ENCODE data around the gene CABP4. TPM values are rescaled to one million over a fixed set of nuclear protein-coding genes. Genes with fewer than 3 reads are reported as not detected.

CABP4 gene
- total RNA-seq: 0.35 TPM in 1 of 2 replicates, not detected in the other
- long read RNA-seq: 0 reads

DNA sequence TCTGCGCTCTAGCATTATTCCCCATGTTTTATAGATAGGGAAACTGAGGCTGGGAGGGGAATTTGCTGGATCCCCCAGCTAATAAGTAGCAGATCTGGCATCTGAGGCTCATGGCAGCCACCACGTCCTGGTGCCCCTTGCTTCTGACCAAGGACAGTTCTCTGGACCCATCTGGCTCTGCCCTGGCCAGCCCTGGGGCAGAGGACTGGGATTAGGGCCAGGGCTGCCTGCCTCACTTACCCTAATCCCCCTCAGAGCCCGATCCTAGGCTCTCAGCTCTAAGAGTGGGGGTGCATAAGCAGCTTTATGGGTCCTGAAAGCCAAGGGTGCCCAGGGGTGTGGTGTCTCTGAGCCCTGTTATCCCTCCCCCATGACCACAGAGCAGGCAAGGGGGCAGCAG is at the start of gene CABP4:
Gene CABP4 (plus strand): TSS at position 301 of the 400 bp plus-strand sequence. CDS start 70 bp downstream, at position 371.
- Mint-ChIP-seq H3K36me3 (ENCODE audit: unreplicated experiment) (no peaks in the 10 kb centered on the region), H3K27ac (ENCODE audit: unreplicated experiment) (no peak within 1 kb of the TSS), H3K9me3 (ENCODE audit: unreplicated experiment) (no peaks in the 10 kb centered on the region), H3K4me1 (ENCODE audit: unreplicated experiment) (no peaks in the 10 kb centered on the region), H3K27me3 (ENCODE audit: unreplicated experiment) (peaks cover 2% of the 10 kb centered on the region), H3K4me3 (ENCODE audit: unreplicated experiment) (no peak within 1 kb of the TSS)
- TF ChIP-seq, protein P1, sequence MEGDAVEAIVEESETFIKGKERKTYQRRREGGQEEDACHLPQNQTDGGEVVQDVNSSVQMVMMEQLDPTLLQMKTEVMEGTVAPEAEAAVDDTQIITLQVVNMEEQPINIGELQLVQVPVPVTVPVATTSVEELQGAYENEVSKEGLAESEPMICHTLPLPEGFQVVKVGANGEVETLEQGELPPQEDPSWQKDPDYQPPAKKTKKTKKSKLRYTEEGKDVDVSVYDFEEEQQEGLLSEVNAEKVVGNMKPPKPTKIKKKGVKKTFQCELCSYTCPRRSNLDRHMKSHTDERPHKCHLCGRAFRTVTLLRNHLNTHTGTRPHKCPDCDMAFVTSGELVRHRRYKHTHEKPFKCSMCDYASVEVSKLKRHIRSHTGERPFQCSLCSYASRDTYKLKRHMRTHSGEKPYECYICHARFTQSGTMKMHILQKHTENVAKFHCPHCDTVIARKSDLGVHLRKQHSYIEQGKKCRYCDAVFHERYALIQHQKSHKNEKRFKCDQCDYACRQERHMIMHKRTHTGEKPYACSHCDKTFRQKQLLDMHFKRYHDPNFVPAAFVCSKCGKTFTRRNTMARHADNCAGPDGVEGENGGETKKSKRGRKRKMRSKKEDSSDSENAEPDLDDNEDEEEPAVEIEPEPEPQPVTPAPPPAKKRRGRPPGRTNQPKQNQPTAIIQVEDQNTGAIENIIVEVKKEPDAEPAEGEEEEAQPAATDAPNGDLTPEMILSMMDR (IDR thresholded peaks at IDR 0.05): no peak
- DNase-seq (ENCODE audit: extremely low spot score, unreplicated experiment): no peak

DNA sequence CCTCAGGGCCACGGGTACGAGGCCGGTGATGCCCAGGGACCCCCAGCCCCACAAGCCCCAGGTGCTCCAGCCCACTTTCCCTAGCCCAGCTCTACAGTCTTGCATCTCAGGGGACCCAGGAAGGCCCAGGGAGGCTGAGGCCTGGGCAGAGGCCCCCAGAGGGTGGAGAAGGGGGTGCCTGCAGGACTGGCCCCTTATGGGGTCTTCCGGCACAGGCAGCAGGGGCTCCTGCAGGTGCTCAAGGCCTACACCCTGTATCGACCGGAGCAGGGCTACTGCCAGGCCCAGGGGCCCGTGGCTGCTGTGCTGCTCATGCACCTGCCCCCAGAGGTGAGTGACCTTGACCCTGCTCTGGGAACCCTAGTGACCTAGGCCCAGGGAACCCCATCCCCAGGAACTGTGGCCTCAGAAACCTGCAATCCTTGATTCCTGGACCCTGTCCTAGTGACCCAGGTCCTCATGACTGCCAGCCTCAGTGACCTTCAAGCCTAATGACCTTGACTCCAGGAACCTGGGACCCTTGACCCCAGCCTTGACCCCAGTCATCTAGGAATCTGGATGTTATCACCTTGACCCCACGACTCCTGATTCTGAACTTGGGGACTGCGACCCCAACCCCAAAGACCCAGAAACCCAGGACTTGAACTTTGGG is 49.3 kb upstream of the CABP4 start:
- TF ChIP-seq, protein P1 (IDR thresholded peaks at IDR 0.05): no peak
- peaks cover 5% of the 10 kb centered on the region for H3K4me1 Mint-ChIP-seq (ENCODE audit: unreplicated experiment)
- no peaks in the 10 kb centered on the region for H3K36me3 Mint-ChIP-seq (ENCODE audit: unreplicated experiment)
- no peaks in the 10 kb centered on the region for H3K9me3 Mint-ChIP-seq (ENCODE audit: unreplicated experiment)
- no peaks in the 10 kb centered on the region for H3K27me3 Mint-ChIP-seq (ENCODE audit: unreplicated experiment)
- no peak for DNase-seq (ENCODE audit: extremely low spot score, unreplicated experiment)
- no peak overlapping the region for H3K4me3 Mint-ChIP-seq (ENCODE audit: unreplicated experiment)
- no peak overlapping the region for H3K27ac Mint-ChIP-seq (ENCODE audit: unreplicated experiment)

DNA sequence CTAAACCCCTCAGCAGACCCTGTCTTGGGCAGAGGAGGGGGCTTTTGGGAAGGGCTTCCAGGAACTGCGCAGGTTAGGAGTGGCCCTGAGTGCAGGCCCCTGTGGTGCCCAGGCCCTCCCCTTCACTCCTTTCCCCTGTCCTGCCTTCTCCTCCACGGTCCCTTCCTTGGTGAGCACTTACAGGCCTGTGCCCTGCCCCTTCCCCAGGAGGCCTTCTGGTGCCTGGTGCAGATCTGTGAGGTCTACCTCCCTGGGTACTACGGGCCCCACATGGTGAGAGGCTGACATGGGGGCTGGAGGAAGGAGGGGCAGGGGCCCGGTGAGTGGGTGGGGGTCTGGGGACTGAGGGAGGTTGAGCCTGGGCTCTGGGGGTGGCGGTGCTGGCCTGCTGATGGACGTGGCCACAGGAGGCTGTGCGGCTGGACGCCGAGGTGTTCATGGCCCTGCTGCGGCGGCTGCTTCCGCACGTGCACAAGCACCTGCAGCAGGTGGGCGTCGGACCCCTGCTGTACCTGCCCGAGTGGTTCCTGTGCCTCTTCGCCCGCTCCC is 48.7 kb upstream of the CABP4 start:
- Mint-ChIP-seq H3K9me3 (ENCODE audit: unreplicated experiment) (no peaks in the 10 kb centered on the region), H3K27ac (ENCODE audit: unreplicated experiment) (no peak overlapping the region), H3K4me3 (ENCODE audit: unreplicated experiment) (no peak overlapping the region), H3K27me3 (ENCODE audit: unreplicated experiment) (no peaks in the 10 kb centered on the region), H3K36me3 (ENCODE audit: unreplicated experiment) (no peaks in the 10 kb centered on the region), H3K4me1 (ENCODE audit: unreplicated experiment) (peaks cover 4% of the 10 kb centered on the region)
- TF ChIP-seq, protein P1 (IDR thresholded peaks at IDR 0.05): no peak
- DNase-seq (ENCODE audit: extremely low spot score, unreplicated experiment): no peak

DNA sequence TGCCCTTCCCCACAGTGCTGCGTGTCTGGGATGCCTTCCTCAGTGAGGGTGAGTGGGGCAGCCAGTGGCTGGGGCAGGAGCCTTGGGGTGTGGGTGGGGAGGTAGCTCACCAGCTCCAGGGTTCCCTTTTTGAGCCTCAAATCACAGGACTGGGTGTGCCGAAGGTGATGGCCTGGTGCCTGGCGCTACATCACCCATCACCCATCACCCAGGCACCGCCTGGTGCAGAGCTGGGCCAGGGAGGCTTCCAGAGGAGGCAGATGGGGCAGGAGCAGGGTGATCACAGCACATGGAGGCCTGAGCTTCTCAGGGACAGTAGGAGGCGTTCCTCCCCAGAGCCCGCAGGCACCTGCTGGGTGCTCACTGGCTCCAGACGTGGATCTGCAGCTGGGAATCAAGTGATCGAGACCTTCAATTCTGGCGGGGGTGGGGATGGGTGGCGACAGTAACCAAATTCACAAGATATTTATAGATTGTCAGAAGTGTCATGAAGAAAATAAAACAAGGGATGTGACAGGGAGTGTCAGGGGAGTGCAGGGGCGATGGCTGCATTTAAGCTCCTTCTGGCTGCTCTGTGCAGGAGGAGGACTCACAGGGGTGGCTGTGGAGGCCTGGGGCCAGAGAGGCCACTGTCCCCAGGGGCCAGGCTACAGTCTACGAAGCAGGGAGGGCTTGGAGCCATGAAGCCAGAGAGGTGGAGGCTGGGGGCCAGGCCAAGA is 48.0 kb upstream of the CABP4 start:
- no peak overlapping the region for H3K27ac Mint-ChIP-seq (ENCODE audit: unreplicated experiment)
- H3K9me3 Mint-ChIP-seq (ENCODE audit: unreplicated experiment): no peaks in the 10 kb centered on the region
- H3K27me3 Mint-ChIP-seq (ENCODE audit: unreplicated experiment): no peaks in the 10 kb centered on the region
- DNase-seq (ENCODE audit: extremely low spot score, unreplicated experiment): no peak
- H3K4me3 Mint-ChIP-seq (ENCODE audit: unreplicated experiment): no peak overlapping the region
- H3K4me1 Mint-ChIP-seq (ENCODE audit: unreplicated experiment): peaks cover 2% of the 10 kb centered on the region
- TF ChIP-seq, protein P1 (IDR thresholded peaks at IDR 0.05): no peak
- H3K36me3 Mint-ChIP-seq (ENCODE audit: unreplicated experiment): no peaks in the 10 kb centered on the region

DNA sequence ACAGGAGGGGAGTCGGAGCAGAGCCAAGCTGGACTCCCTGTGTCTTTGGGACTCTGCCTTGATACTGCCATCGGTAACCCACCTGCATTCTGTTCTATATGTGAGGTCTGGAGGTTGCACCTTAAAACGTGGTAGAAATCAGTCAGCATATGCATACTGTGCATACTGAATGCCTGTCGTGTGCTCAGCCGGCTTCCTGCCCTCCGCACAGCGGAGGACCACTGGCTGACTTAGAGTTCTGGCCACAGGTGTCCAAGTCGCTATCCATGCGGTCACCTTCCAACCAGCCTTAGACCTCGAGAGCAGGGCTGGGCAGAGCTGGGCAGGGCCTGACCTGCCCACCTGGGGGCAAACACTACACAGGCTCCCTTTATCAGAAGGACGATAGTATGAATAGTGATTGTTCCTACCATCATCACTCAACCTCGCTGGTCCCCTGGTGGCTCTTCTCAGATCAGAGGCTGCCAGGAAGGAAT is 47.4 kb upstream of the CABP4 start:
- H3K4me3 Mint-ChIP-seq (ENCODE audit: unreplicated experiment): no peak overlapping the region
- H3K27me3 Mint-ChIP-seq (ENCODE audit: unreplicated experiment): no peaks in the 10 kb centered on the region
- no peak for DNase-seq (ENCODE audit: extremely low spot score, unreplicated experiment)
- no peaks in the 10 kb centered on the region for H3K9me3 Mint-ChIP-seq (ENCODE audit: unreplicated experiment)
- TF ChIP-seq, protein P1 (IDR thresholded peaks at IDR 0.05): no peak
- H3K36me3 Mint-ChIP-seq (ENCODE audit: unreplicated experiment): no peaks in the 10 kb centered on the region
- H3K27ac Mint-ChIP-seq (ENCODE audit: unreplicated experiment): no peak overlapping the region
- no peaks in the 10 kb centered on the region for H3K4me1 Mint-ChIP-seq (ENCODE audit: unreplicated experiment)

All from osteocyte (in vitro differentiated cells).